ENCODE results near the gene SFTA2.
"Not testable (repeated sequence)": the region's sequence is repeated elsewhere in the genome, so short reads cannot be mapped to it uniquely, and the experiment has no call there.

The SFTA2 gene

DNA sequence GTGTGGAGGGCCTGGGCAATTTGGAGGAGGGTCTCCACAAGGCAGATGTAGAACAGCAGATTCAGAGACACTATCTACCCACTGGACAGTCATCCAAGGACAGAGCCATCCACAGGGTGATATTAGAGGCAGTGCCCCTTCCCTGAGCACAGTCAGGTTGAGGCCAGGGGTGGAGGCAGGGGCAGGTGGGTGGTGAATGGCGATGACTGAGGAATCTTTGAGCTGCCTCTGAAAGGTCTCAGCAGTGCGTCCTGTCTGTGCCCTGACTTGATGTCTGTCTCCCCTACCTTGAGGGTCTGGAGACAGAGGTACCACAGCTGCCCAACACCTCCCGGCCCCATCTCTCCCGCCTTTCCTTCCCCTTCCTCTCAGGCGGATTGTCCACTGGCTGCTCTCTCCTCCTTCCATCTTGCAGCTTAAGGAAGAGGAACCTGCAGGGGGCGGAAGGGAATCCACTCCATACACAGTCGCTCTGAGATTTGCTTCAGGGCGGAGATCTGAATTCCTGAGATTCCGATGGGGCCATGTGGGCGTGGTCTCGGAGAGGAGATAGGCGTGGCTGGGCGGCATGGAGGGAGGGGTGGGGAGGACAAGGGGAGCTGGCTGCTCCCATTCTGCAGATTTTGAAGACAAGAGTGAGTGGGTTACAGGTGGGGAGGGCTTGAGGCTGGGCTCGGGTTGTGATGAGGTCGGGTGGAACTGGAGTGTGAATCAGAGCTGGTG lies 10.5 kb upstream of the SFTA2 start:
- DNase-seq = peak; percentile 21 to 48

DNA sequence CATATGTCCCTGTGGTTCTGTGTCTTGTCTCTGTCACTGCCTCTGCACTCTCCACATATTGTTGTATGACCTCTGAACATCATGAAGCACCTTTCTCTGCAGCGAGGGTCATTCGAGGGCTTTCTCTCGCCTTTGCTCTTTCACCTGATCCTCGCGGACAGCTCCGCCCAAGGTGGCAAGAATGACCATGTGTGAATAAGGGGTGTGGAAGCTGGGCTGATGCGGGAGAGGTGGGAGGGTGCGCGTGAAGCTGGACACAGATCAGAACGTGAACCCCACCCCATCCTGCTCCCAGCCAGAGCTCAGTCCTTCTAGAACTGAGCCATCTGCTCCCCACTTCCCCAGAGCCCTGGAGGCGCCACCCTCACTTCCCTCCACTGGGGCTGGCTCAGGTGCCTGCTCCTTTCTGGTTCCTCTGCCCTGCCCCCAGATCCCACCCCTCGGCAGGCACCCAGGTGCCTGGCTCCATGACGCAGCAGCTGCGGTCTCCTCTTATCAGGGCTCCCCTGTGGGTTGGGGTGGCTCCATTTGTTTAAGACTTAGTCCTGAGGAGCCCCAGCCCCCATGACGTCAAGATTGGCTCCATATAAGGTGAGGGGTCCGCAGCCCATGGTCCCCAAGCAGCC lies 8.5 kb upstream of the SFTA2 start, which contains the start of gene MUCL3:
Gene MUCL3, plus strand, starts transcription at position 613 of the 626 bp plus-strand sequence. CDS start 27 bp downstream, outside the sequence.
- no peak for DNase-seq

GRCh38 chr6:30939473-30939872 lies 7.5 kb upstream of the SFTA2 start:
- DNase-seq = no peak

DNA sequence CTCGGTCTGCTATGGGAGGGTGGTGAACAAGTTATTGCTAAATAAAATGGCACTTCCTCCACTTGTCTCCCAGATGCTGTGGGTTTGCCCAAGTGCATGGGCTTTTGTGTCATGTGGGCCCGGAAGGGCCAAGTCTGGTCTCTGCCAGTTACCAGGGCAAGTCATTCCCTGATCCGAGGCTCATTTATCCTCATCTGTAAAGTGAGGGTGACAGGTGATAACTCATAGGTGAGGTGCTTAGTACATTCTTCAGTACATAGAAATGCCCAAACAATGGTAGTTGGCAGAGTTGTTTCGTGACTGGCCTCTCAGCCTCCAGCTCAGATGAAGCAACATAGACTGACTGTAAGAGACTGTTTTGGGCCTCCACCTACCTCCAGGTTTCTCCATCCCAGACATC lies 6.8 kb upstream of the SFTA2 start:
- DNase-seq = no peak

GRCh38 chr6:30937265-30937664 lies 5.3 kb upstream of the SFTA2 start:
- DNase-seq = no peak

DNA sequence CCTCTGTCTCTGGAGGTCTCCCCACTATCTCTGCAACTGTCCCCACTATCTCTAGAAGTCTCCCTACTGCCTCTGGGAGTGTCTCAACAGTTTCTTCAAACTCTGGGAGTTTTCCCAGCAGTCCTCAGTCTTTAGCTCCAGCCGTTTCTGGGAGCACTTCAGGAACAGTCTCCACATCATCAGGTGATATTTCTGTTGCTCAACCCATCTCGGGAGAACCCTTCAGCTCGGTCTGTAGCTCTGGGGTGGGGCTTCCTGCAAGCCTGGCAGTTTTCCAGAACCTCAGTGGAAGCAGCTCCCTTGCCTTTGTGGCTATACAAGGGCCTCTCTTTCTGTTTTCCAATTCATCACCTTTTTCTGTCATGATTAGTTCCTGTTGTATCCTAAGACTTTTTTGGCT lies 3.0 kb upstream of the SFTA2 start:
- no peak for DNase-seq

DNA sequence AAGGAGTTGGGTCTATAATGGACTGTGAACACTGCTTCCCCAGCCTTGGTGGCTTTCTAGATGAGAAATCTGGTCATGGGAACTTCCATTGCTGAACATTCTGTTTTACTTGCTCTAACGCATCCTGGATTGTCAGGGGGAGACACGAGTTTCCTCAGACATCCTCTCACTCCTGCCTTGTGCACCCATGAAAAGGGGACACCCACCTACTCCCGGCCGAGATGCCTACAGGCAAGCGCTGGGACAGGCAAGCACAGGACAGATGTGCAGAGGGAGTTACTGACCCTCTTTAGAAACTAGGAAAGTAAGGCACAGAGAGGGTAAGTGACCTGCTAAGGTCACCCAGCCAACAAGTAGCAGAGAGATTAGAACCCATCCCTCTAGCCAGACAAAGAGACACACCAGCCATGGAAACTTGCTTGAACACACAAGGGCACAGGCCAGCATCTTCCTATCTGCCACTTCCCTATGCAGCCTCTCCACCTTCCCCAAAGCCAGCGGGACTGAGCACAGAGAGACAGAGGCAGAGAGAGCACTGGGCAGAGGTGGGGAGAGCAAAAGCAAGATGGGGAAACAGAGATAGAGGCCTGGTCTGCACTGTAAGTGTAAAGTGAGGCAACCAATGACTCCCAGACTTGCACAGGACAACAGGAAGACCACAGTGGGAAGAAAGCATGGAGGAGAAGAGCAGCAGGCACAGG lies 845 bp upstream of the SFTA2 start:
- DNase-seq = no peak

DNA sequence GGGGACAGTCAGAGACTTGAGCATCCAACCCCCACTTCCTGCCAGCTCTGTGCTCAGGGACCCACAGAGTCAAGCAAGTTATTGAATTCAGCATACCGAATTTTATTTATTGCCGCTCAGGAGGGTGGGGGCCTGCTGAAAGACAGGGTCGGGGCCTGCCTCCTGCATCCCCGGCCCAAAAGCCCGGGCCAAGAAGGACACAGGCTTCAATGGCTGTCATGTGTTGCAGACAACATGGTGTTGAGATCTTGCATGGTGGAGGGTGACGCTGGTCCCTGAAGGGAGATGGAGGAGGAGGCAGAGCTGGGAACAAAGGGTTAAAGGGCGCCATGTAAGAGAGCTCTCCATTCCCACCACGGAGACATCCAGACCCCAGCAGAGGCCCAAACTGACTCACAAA lies 698 bp downstream of the SFTA2 start:
- no peak for DNase-seq

- no peak for DNase-seq
Measured at GRCh38 chr6:30930506-30930905, 1.5 kb downstream of the SFTA2 start.

- no peak for DNase-seq
Measured at GRCh38 chr6:30928677-30929076, 3.3 kb downstream of the SFTA2 start.

DNA sequence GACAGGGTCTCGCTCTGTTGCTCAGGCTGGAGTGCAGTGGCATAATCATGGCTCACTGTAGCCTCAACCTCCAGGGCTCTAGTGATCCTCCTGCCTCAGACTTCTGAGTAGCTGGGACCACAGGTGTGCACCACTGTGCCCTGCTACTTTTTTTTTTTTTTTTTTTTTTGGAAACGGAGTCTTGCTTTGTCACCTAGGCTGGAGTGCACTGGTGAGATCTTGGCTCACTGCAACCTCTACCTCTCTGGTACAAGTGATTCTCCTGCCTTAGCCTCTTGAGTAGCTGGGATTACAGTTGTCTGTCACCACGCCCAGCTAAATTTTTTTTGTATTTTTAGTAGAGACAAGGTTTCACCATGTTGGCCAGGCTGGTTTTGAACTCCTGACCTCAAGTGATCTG lies 4.9 kb downstream of the SFTA2 start:
- not testable (repeated sequence) for DNase-seq

- no peak for DNase-seq
Measured at GRCh38 chr6:30926644-30927043, 5.3 kb downstream of the SFTA2 start.

DNA sequence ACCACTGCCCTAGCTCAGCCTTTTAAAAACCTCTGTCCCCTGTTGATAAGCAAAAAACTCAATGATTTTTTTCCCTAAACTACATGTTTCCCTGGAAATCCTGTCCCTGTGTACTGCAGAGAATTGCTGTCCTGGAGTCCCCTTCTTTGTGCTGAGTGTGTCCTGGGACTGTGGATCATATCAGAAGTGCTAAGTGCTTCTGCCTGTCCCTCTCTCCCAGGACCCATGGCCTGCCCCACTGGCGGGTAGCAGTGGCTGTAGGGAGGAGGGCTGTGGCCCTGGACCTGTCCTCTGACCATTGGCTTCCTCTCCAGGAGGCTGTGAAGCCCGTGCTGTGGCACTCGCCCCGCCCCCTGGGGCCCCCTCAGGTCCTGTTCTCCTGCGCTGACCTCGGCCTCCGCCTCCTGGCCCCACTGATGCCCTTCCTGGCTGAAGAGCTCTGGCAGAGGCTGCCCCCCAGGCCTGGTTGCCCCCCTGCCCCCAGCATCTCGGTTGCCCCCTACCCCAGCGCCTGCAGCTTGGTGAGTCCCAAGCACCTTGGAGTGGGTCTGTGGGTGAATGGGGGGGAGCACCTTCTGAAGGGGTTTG lies 7.8 kb downstream of the SFTA2 start:
- DNase-seq = not testable (repeated sequence)

DNA sequence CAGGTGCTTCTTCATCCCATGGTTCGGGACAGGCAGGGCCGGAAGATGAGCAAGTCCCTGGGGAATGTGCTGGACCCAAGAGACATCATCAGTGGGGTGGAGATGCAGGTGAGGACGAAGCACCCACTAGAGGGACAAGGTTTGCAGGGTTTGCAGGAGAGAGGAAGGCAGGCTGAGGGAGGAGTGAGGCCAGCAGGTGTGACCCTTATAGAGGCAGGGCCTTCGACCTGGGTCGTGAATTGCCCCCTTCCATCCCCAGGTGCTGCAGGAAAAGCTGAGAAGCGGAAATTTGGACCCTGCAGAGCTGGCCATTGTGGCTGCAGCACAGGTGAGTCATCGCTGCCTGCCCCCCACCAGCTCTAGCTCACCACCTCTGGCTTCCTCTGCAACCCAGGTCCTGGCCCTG lies 9.5 kb downstream of the SFTA2 start:
- DNase-seq = no peak

GRCh38 chr6:30918670-30919069 lies 13.3 kb downstream of the SFTA2 start:
- DNase-seq = no peak

- no peak for DNase-seq
Measured at GRCh38 chr6:30917487-30917886, 14.5 kb downstream of the SFTA2 start.

- DNase-seq = no peak
Measured at GRCh38 chr6:30917041-30917440, 14.9 kb downstream of the SFTA2 start.

DNA sequence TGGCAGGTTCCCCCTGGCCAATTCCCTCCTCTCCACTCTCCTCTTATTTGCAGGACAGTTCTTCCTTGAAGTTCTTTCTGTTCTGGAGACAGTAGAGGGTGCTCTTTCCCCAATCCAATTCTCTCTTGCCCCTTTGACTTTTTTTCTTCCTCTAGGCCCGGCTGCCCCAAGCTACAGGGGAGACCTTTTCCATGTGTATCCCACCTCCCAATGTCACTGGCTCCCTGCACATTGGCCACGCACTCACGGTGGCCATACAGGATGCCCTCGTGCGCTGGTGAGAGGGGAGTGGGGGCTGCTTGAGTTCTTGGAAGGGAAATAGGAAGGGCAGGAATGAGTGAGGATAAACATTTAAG lies 16.4 kb downstream of the SFTA2 start:
- peak; percentile 36 to 76 for DNase-seq

- no peak for DNase-seq
Measured at GRCh38 chr6:30914854-30915590, 16.9 kb downstream of the SFTA2 start.

GRCh38 chr6:30914076-30914853 lies 17.7 kb downstream of the SFTA2 start, which contains the start of gene VARS2:
TSS of gene VARS2 (plus strand) at chr6:30914238. CDS start at chr6:30914837, 599 bp downstream.
- DNase-seq = peak; percentile 83 to 91

GRCh38 chr6:30913721-30914075 lies 18.3 kb downstream of the SFTA2 start:
- no peak for DNase-seq

Measured in inflammatory macrophage treated with lipopolysaccharide for 1 hour (primary cell).